Measurements from ENCODE around the gene COG8.
A peak's percentile ranks its signal among the peaks of the same experiment; 100 is the strongest.
"Not testable (repeated sequence)": the region's sequence is repeated elsewhere in the genome, so short reads cannot be mapped to it uniquely, and the experiment has no call there.

COG8 gene

DNA sequence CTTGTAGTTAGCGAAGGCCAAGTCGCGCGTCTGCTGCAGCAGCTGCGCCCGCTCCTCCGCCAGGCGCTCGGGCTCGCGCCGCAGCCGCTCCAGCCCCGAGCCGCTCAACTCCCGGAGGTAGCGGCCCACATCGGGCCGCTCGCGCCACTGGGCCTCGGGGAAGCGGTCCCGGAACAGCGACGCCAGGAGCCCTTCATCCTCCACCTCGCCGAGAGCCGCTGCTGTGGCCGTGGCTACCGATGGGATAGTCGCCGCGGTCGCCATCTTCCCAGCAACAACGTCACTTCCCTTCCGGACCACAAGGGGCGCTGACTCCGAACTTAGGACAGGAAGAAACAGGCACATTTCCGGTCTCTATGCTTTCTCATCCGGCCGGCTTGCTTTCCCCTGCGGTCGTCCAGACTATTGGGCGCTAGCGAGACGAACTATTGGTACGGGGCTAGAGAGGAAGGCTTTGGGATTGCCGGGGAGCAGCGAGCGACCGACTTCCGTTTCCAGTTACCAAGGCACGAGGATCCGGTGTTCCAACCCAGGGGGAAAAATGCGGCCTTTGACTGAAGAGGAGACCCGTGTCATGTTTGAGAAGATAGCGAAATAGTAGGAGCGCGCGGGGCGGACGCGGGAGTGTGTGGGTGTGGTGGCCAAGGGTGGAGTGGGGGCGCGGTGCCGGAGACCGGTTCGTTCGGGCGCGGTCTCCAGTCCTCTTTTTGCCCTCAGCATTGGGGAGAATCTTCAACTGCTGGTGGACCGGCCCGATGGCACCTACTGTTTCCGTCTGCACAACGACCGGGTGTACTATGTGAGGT lies at the start of gene COG8, which contains the start of gene NIP7:
TSS of gene COG8 (minus strand) at position 276 of the 806 bp plus-strand sequence. CDS start at position 264, 12 bp downstream.
TSS of gene NIP7 (plus strand) at position 484 of the 806 bp plus-strand sequence. CDS start at position 542, 58 bp downstream.
- DNase-seq (ENCODE audit: low read depth): peak; percentile 95

DNA sequence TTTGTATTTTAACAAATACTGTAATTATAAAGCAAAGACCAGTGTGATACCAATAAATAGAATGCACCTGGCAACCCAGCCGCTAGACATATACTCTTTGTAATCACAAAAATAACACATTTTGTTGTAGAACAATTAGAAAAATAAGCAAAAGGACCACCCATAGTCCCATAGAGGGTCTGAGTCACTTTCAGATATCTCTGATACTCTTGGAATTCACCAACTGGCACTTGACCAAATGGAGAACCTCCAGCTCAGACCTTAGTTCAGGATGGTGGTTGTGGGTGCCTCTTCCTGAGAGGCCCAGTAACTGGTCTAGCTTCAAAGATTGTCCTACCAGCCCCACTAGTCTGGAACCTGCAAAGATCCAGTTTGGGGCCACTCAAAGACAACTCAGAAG lies 47.2 kb upstream of the COG8 start:
- no peak for DNase-seq (ENCODE audit: low read depth)

- no peak for DNase-seq (ENCODE audit: low read depth)
Observed at GRCh38 chr16:69384974-69385373, 45.6 kb upstream of the COG8 start.

DNA sequence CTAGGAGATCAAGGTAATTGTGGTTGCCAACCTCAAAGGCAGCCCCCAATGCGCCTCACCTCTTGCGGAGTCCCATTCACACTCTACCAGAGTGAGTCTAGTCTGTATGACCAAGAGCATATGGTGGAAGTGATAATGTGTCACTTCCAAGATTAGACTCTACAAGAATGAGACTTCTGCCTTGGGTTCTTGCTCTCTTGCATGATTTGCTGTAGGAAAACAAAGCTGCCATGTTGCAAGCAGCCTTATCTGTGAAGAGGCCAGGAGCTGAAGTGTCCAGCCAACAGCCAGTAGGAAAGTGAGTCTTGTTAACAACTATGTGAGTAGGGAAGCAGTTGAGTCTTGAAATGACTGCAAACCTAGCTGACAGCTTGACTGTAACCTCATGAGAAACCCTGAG lies 43.1 kb upstream of the COG8 start:
- no peak for DNase-seq (ENCODE audit: low read depth)

- DNase-seq (ENCODE audit: low read depth): no peak
Observed at GRCh38 chr16:69381231-69381630, 41.9 kb upstream of the COG8 start.

GRCh38 chr16:69378760-69379159 lies 39.4 kb upstream of the COG8 start:
- DNase-seq (ENCODE audit: low read depth): no peak

DNA sequence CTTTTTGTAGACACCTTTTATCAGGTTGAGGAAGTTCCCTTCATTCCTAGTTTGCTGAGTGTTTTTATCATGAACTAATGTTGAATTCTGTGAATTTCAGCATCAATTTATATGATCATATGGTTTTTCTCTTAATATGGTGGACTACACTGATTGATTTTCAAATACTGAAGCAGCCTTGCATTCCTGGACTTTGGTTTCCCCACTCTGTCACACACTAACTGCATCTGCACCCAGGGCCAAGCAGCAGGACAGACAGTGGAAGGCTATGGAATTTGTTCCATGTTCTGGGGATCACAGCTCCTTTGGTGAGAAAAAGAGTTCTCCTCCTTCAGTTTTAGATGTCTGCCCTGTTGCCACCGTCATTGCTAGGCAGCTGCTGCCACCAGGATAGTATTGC lies 38.7 kb upstream of the COG8 start:
- no peak for DNase-seq (ENCODE audit: low read depth)

GRCh38 chr16:69376393-69377059 lies 37.2 kb upstream of the COG8 start:
- DNase-seq (ENCODE audit: low read depth): no peak

DNA sequence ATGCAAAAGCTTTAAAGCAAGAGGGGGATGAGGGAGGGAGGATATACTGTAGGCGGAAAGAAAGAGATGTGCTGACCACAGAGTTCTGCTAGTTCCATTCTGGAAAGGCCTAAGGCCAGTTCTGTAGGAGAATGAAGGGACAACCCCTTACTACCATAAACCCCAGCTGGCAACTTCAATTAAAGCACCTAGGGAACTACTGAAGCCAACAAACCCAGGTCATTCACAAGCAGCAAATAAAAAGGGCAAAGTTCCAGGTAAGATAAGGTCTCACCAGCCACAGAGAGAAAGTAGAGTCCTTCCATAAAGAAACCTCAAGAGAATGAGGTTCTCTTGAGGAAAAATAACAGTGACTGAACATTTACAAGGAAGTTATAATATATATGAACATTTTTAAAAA lies 33.7 kb upstream of the COG8 start:
- DNase-seq (ENCODE audit: low read depth): no peak

- no peak for DNase-seq (ENCODE audit: low read depth)
Observed at GRCh38 chr16:69371564-69371963, 32.2 kb upstream of the COG8 start.

- DNase-seq (ENCODE audit: low read depth): no peak
Observed at GRCh38 chr16:69368866-69369265, 29.5 kb upstream of the COG8 start.

DNA sequence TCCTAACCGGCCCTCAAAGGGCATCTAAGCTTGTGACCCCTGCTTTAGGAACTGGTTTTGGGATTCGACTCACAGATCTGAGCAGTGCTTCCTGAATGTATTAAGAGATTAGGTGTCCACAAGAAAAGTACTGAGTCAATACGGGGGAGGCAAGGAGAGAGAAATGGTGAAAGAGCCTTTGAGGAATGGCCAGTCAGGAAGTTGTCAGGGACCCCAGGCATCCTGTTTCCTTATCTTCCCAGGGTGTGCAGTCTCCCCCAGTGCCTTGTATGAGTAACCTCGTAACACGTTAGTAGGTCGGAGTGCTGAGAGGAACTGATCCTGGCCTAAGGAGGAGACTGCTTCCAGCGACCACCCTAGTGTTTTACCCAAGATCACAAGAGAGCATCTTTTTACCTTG lies 28.6 kb upstream of the COG8 start:
- DNase-seq (ENCODE audit: low read depth): peak; percentile 34

- DNase-seq (ENCODE audit: low read depth): no peak
Observed at GRCh38 chr16:69366431-69366830, 27.1 kb upstream of the COG8 start.

DNA sequence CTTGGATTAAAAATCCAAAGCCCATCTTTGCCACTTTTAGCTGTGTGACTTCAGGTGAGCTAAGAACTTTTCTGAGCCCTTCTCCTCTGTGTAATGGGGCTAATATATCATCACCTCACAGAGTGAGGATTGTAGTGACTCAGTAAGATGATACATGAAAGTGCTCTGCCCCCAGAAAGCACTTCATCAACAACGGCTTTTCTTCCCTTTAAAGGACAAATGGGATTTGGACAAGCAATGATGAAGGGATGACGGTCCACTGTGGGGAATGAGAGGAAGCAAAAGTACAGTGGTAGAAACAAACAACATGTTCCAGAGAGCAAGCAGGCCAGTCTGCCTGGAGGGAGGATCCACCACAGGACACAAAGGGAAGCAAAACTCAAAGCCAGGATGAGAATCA lies 26.5 kb upstream of the COG8 start:
- no peak for DNase-seq (ENCODE audit: low read depth)

GRCh38 chr16:69364088-69364487 lies 24.7 kb upstream of the COG8 start:
- DNase-seq (ENCODE audit: low read depth): no peak

GRCh38 chr16:69363281-69363717 lies 23.9 kb upstream of the COG8 start:
- DNase-seq (ENCODE audit: low read depth): no peak

DNA sequence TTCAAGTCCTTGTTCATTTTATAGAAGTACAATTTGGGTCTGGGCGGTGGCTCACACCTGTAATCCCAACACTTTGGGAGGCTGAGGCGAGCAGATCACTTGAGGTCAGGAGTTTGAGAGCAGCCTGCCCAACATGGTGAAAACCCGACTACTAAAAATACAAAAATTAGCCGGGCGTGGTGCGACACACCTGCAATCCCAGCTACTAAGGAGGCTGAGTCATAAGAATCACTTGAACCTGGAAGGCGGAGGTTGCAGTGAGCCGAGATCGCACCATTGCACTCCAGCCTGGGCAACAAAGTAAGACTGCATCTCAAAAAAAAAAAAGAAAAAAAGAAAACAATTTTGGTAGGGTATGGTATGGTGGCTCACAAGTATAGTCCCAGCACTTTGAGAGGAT lies 20.7 kb upstream of the COG8 start:
- DNase-seq (ENCODE audit: low read depth): not testable (repeated sequence)

DNA sequence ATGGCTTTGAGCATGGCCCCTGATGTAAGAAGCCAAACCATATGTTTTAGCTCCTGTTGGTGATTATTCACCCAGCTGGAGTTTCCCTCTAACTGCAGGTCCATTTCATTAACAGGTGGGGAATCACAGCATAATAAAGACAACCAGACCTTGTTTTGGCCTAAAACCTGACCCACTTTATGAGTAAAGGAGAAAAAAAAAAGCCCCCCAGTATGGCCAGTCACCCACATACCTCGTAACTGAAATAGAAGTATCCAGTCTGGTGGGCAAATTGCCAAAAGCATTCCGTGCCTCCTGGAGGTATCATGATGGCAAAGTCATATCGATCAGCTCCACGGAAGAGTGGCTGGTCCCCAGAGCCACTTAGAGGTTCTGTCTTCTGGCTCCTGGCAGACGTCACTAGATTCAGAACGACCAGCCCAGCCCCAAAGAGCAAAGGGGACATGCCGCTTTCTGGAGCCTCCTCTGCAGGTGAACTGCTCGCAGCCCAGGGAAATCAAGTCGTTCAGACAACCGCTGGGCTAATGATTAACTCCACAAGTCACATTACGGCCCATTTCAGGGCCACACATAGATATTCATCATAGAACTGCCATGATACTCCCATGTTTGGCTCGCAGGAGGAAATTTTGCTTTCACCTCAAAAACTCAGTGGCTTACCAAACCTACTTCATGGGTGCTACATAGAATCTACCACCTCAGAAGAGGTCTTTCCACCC lies 12.1 kb upstream of the COG8 start, which contains the start of gene TMED6:
TSS of gene TMED6 (minus strand) at position 478 of the 719 bp plus-strand sequence. CDS start at position 445, 33 bp downstream.
- no peak for DNase-seq (ENCODE audit: low read depth)

GRCh38 chr16:69350536-69351133 lies 11.3 kb upstream of the COG8 start:
- no peak for DNase-seq (ENCODE audit: low read depth)

- DNase-seq (ENCODE audit: low read depth): no peak
Observed at GRCh38 chr16:69349536-69349935, 10.2 kb upstream of the COG8 start.

- no peak for DNase-seq (ENCODE audit: low read depth)
Observed at GRCh38 chr16:69348222-69348621, 8.9 kb upstream of the COG8 start.

- no peak for DNase-seq (ENCODE audit: low read depth)
Observed at GRCh38 chr16:69346683-69347082, 7.3 kb upstream of the COG8 start.

All from non-pigmented ciliary epithelial cell (primary cell).